ENCODE results near the gene MPND. TPM values are rescaled to one million over a fixed set of nuclear protein-coding genes. Genes with fewer than 3 reads are reported as not detected.

The MPND gene
- total and polyA plus RNA-seq, 2 of the 13 experiments (the other 11 are each of a cell fraction or from before 2014, with no cell fraction given) = 10.8 to 15.8 TPM

DNA sequence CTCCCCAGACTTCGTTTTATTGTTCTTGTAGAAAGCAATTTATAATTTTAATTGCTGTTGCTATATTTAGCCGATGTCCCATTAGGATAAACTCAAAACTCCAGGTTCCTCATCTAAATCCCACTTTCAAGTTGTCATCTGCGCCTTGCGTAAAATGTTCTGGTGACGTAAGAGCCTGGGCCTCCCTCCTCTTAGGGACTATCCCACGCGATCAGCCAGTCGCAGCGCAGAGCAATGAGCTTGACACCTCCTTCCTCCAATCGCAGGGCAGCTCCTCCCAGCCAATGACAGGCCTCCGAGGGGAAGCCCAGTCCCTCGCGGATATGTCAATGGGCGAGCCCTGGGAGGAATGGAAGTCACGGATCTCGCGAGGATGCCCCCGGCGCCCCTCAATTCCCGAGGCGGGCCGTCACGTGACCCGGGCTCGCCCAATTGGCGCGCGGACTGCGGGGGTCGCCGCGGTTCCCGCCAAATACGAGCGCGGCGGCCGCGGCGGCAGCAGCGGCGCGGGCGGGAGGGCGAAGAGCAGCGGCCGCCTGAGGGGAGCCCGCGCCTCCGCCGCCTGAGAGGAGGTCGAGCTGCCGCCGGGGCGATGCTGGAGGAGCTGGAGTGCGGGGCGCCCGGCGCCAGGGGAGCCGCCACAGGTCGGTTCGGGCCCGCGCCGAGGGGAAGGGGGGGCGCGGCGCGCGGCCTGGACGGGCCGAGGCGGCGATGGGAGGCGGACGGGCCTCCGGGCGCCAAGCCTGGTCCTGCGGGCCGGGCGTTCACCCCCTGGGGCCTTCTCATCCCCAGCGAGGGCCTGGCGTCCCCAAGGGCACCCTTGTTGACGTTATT is 59.0 kb downstream of the MPND start, which contains the start of gene CHAF1A:
CHAF1A (plus strand) TSS at position 470 of the 834 bp plus-strand sequence; CDS start at position 593, 123 bp downstream.
- H3K9ac ChIP-seq (ENCODE audit: insufficient read depth, low read depth, low read length) = peak within 1 kb of the TSS; percentile 95
- DNase-seq (ENCODE audit: low spot score) = peak; percentile 99
- peaks cover 71% of the 10 kb centered on the region for H3K79me2 ChIP-seq (ENCODE audit: insufficient read depth, low read length)
- peak within 1 kb of the TSS; percentile 82 to 99 (median 88) for H3K4me3 ChIP-seq (replicated peaks in 1 of 3; ENCODE audit: insufficient read depth in 1 of 3, low read depth in 2 of 3, low read length in 3 of 3)
- BruUV-seq (replicated peaks) = no TSS peak
- H3K4me2 ChIP-seq (ENCODE audit: low read depth, low read length) = peak within 1 kb of the TSS; percentile 96
- ATAC-seq = peak; percentile 94
- no peaks in the 10 kb centered on the region for H3K9me3 ChIP-seq (ENCODE audit: low read length)
- in situ Hi-C loops (cut with HindIII; ENCODE audit: extremely low pct_ligation_motif_present, low pct_unique_long_range_greater_than_20kb) = no loop called here
- H3K27me3 ChIP-seq (ENCODE audit: control insufficient read depth in 1 of 2, insufficient read depth in 2 of 2, low read length in 2 of 2) = no peaks in the 10 kb centered on the region; a peak in 1 of 5 replicates
- peaks cover 75% of the 10 kb centered on the region for H3K4me1 ChIP-seq (ENCODE audit: insufficient read depth, low read length)
- ChIA-PET CTCF (ENCODE audit: low intra/inter-chr PET ratio, low total read pairs) (interaction anchor here (3.7 kb wide), 1 partner anchor 27 kb away, joined by 27 read pairs; no protein-coding TSS in a partner anchor), POLR2A (interaction anchor here (1.0 to 1.4 kb wide), 7 partner anchors 11 to 69 kb away, joined by 3 to 23 read pairs (median 5); partner anchors contain the start of gene HDGFL2)
- peak within 1 kb of the TSS; percentile 81 for H3K27ac ChIP-seq (ENCODE audit: extremely low read length, insufficient read depth, low read length)
- WGBS (ENCODE audit: low lambda C conversion rate) = 1% methylated on average over 11 of the region's 84 CpGs
- H3K36me3 ChIP-seq (replicated peaks in 1 of 2; ENCODE audit: control insufficient read depth in 1 of 2, insufficient read depth in 2 of 2, low read length in 2 of 2) = peaks cover 0 to 3% of the 10 kb centered on the region in 2 experiments; a peak in 4 of 5 replicates
- FAIRE-seq = peak; percentile 97
- peak within 1 kb of the TSS; percentile 44 for H2AFZ ChIP-seq (ENCODE audit: low read length)
- H4K20me1 ChIP-seq (ENCODE audit: insufficient read depth, low read length) = peaks cover 7% of the 10 kb centered on the region
- intact Hi-C loops (cut with micrococcal nuclease; ENCODE audit: unreplicated experiment) = loop anchor here (5.0 kb wide), 2 partner anchors 55 to 135 kb away; partner anchors contain the start of gene UBXN6
- TF ChIP-seq, protein P1, sequence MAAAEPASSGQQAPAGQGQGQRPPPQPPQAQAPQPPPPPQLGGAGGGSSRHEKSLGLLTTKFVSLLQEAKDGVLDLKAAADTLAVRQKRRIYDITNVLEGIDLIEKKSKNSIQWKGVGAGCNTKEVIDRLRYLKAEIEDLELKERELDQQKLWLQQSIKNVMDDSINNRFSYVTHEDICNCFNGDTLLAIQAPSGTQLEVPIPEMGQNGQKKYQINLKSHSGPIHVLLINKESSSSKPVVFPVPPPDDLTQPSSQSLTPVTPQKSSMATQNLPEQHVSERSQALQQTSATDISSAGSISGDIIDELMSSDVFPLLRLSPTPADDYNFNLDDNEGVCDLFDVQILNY (CRISPR knock-in tag; conservative IDR thresholded peaks at IDR 0.05) = peak; percentile 94
- TF ChIP-seq CHD2 (IDR thresholded peaks at IDR 0.05; ENCODE audit: low read depth, low read length) (peak; percentile 100), ZNF776 (CRISPR knock-in tag; IDR thresholded peaks at IDR 0.05) (peak; percentile 79; the same call in 1 of the 2 replicates), FOXA1 (IDR thresholded peaks at IDR 0.05) (no peak), FOXA1 (CRISPR knock-in tag; IDR thresholded peaks at IDR 0.05) (peak; percentile 40; the same call in 1 of the 2 replicates), MTF2 (CRISPR knock-in tag; IDR thresholded peaks at IDR 0.05; ENCODE audit: borderline replicate concordance) (no peak), ZNF260 (CRISPR knock-in tag; IDR thresholded peaks at IDR 0.05; ENCODE audit: borderline replicate concordance, low read depth) (no peak), ETV5 (CRISPR knock-in tag; IDR thresholded peaks at IDR 0.05; ENCODE audit: borderline replicate concordance) (no peak), RFX5 (IDR thresholded peaks at IDR 0.05; ENCODE audit: low read depth, low read length) (peak; percentile 71; the same call in 1 of the 2 replicates), GFI1 (CRISPR knock-in tag; IDR thresholded peaks at IDR 0.05; ENCODE audit: borderline replicate concordance) (no peak), ZFX (CRISPR knock-in tag; IDR thresholded peaks at IDR 0.05; ENCODE audit: low read depth) (peak; percentile 69), SP1 (IDR thresholded peaks at IDR 0.05) (peak; percentile 88), SP1 (CRISPR knock-in tag; IDR thresholded peaks at IDR 0.05) (peak; percentile 50; the same call in 1 of the 2 replicates), RFXAP (CRISPR knock-in tag; IDR thresholded peaks at IDR 0.05; ENCODE audit: borderline replicate concordance) (0 out of 2 replicates have a peak, but pooled peaks have one; percentile 48)
- TF ChIP-seq, protein P2, sequence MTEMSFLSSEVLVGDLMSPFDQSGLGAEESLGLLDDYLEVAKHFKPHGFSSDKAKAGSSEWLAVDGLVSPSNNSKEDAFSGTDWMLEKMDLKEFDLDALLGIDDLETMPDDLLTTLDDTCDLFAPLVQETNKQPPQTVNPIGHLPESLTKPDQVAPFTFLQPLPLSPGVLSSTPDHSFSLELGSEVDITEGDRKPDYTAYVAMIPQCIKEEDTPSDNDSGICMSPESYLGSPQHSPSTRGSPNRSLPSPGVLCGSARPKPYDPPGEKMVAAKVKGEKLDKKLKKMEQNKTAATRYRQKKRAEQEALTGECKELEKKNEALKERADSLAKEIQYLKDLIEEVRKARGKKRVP (CRISPR knock-in tag; IDR thresholded peaks at IDR 0.05) = no peak; a peak in 1 of 4 replicates
- TF ChIP-seq, protein P3, sequence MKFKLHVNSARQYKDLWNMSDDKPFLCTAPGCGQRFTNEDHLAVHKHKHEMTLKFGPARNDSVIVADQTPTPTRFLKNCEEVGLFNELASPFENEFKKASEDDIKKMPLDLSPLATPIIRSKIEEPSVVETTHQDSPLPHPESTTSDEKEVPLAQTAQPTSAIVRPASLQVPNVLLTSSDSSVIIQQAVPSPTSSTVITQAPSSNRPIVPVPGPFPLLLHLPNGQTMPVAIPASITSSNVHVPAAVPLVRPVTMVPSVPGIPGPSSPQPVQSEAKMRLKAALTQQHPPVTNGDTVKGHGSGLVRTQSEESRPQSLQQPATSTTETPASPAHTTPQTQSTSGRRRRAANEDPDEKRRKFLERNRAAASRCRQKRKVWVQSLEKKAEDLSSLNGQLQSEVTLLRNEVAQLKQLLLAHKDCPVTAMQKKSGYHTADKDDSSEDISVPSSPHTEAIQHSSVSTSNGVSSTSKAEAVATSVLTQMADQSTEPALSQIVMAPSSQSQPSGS (CRISPR knock-in tag; IDR thresholded peaks at IDR 0.05) = peak; percentile 88; the same call in 1 of the 2 replicates
- TF ChIP-seq, protein P4, sequence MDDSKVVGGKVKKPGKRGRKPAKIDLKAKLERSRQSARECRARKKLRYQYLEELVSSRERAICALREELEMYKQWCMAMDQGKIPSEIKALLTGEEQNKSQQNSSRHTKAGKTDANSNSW (CRISPR knock-in tag; IDR thresholded peaks at IDR 0.05; ENCODE audit: borderline replicate concordance) = no peak; the same call in 1 of the 2 replicates
- TF ChIP-seq, protein P5, sequence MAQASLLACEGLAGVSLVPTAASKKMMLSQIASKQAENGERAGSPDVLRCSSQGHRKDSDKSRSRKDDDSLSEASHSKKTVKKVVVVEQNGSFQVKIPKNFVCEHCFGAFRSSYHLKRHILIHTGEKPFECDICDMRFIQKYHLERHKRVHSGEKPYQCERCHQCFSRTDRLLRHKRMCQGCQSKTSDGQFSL (CRISPR knock-in tag; IDR thresholded peaks at IDR 0.05) = peak; percentile 73

All from HepG2 (cell line).